Mucosa of descending colon (tissue), 3 donors: ENCODE results near the gene SPANXN5. TPM values are rescaled to one million over a fixed set of nuclear protein-coding genes. Genes with fewer than 3 reads are reported as not detected.
"Not testable (repeated sequence)": the region's sequence is repeated elsewhere in the genome, so short reads cannot be mapped to it uniquely, and the experiment has no call there.

Experiments used
- ATAC-seq: fragments of 200-7000 bp; cut with Tn5 transposase; one replicate; pipeline ENCODE4 v1.9.1; 2020; ENCODE audit warnings: mild to moderate bottlenecking, moderate library complexity
- DNase-seq, 3 donors: peaks; one replicate each; pipeline ENCODE4 v3.0.0-alpha.2; 2020
- H3K36me3 ChIP-seq: fragments of 200-600 bp; one replicate; pipeline ENCODE4 v1.8.0; 2021; ENCODE audit warnings: low read depth, mild to moderate bottlenecking
- H3K4me1 ChIP-seq: fragments of 200-600 bp; one replicate; pipeline ENCODE4 v1.8.0; 2021; ENCODE audit warnings: low read depth, mild to moderate bottlenecking
- H3K4me3 ChIP-seq: fragments of 200-600 bp; one replicate; pipeline ENCODE4 v1.8.0; 2021; ENCODE audit warnings: mild to moderate bottlenecking
- H3K9me3 ChIP-seq: fragments of 200-600 bp; one replicate; pipeline ENCODE4 v1.8.0; 2021; ENCODE audit warnings: mild to moderate bottlenecking
- intact Hi-C, 2 donors: fragments of 100-400 bp; cut with DNase I in 1 of 2; cut with micrococcal nuclease in 1 of 2; formaldehyde crosslinking; loops; one replicate each; pipeline versions ENCODE4 v1.11.0 to v1.11.1; 2022; cut with DNase I, micrococcal nuclease
- long read RNA-seq, 2 donors: library from polyadenylated mRNA; unstranded; transcript quantifications; one replicate each; pipeline ENCODE4 v2.0.0, GENCODE V29; 2019 to 2021
- total RNA-seq, 3 donors: library from RNA; stranded (reverse); fragmentation: NEBNext Ultra II Directional in 2 of 3; extraction: Animal tissue kit (Norgen Biotek cat#: 25700) in 2 of 3; gene quantifications; one replicate each; pipeline versions ENCODE4 v1.2.1 to v1.2.4, GENCODE V29; 2021 to 2023
- TF ChIP-seq, protein P1 (sequence below): fragments of 200-600 bp; IDR thresholded peaks from one replicate; pipeline ENCODE4 v1.8.0; 2022; ENCODE audit warnings: antibody characterized with exemption, mild to moderate bottlenecking
- donor health status: DM: no; HTN: no; CAD: no; lungs with moderate emphysema.
- donor health status: DM: no; HTN: no; CAD: no.
- donor health status: DM: no; HTN: yes; CAD: no.

The SPANXN5 gene, protein sequence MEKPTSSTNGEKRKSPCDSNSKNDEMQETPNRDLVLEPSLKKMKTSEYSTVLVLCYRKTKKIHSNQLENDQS
- total RNA-seq, result not detected
- long read RNA-seq, donor 1, result 0 reads
- long read RNA-seq, donor 2, result 0 reads

DNA sequence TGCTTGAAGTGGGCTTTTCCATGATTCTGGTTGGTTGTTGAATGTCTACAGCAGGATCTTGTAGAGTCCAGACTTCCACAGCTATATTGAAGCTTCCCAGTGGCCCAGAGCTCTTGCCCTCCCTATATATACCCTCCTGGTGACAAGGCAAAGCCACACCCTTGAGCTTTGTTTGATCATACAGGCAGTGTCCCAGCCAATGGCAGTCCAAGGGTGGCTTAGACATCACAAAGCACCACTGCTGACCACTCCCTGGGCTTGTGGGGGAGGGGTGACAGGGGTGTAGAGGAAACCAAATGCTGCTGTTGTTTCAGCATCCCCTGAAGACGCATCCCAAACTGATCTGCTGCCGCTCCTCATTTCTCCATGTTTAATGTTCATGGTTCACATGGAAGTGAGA lies at the start of gene SPANXN5:
TSS of gene SPANXN5 (minus strand) at position 101 of the 400 bp plus-strand sequence. CDS start at position 22, 79 bp downstream.
- H3K4me3 ChIP-seq, H3K4me1 ChIP-seq, H3K9me3 ChIP-seq, ATAC-seq, intact Hi-C loops, H3K36me3 ChIP-seq, DNase-seq: not testable (repeated sequence)

DNA sequence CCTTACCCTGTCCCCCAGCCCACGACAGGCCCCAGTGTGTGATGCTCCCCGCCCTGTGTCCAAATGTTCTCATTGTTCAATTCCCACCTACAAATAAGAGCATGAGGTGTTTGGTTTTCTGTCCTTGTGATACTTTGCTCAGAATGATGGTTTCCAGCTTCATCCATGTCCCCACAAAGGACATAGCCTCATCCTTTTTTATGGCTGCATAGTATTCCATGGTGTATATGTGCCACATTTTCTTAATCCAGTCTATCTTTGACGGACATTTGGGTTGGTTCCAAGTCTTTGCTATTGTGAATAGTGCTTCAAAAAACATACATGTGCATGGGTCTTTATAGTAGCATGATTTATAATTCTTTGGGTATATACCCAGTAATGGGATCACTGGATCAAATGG lies 46.4 kb upstream of the SPANXN5 start:
- H3K4me1 ChIP-seq, H3K36me3 ChIP-seq, H3K9me3 ChIP-seq, DNase-seq, H3K4me3 ChIP-seq, intact Hi-C loops, ATAC-seq: not testable (repeated sequence)

DNA sequence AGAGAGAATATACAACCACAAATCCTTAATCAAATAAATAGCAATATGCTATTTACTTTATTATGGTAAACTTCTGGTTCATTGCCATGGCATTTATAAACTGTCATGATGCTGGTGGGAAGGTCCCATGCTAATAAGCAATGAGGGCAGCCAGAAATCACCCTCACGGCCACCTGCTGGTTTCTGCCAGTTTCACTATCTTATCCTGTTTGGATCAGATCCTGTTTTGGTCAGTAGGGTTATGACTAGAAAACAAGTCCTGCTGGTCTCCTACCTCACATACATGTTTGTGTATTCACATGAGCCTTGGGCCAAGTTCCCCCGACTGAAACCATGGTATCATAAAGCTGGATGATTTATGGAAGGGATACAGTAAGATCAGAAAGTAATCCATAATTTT lies 41.9 kb upstream of the SPANXN5 start:
- Histone ChIP-seq H3K9me3 (no peaks in the 10 kb centered on the region), H3K4me1 (no peaks in the 10 kb centered on the region), H3K36me3 (no peaks in the 10 kb centered on the region), H3K4me3 (no peak overlapping the region)
- DNase-seq (no peak), ATAC-seq (no peak)
- intact Hi-C loops, result no loop called here
- TF ChIP-seq, protein P1, sequence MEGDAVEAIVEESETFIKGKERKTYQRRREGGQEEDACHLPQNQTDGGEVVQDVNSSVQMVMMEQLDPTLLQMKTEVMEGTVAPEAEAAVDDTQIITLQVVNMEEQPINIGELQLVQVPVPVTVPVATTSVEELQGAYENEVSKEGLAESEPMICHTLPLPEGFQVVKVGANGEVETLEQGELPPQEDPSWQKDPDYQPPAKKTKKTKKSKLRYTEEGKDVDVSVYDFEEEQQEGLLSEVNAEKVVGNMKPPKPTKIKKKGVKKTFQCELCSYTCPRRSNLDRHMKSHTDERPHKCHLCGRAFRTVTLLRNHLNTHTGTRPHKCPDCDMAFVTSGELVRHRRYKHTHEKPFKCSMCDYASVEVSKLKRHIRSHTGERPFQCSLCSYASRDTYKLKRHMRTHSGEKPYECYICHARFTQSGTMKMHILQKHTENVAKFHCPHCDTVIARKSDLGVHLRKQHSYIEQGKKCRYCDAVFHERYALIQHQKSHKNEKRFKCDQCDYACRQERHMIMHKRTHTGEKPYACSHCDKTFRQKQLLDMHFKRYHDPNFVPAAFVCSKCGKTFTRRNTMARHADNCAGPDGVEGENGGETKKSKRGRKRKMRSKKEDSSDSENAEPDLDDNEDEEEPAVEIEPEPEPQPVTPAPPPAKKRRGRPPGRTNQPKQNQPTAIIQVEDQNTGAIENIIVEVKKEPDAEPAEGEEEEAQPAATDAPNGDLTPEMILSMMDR, result no peak

DNA sequence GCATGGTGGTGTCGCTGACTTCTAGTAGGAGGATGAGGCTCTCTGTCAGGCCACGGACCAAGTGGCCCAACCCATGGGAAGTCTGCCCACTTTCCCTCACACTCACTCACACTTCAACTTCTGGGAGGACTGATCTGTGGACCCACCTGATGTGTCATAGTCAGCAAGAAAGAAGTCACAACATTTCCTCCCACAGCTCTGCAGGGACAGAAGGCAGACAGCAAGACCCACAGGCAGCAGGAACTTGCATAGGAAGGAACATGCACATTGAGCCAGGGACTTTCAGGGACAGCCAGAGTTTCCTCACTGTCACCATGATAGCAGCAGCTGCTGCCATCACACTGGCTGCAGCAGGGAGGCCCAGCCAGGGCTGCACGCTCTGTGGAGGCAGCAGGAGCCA lies 33.3 kb upstream of the SPANXN5 start:
- Histone ChIP-seq H3K4me1 (no peaks in the 10 kb centered on the region), H3K9me3 (no peaks in the 10 kb centered on the region), H3K4me3 (no peak overlapping the region), H3K36me3 (no peaks in the 10 kb centered on the region)
- intact Hi-C loops, result no loop called here
- no peak for ATAC-seq
- DNase-seq, result no peak
- TF ChIP-seq, protein P1, result no peak

DNA sequence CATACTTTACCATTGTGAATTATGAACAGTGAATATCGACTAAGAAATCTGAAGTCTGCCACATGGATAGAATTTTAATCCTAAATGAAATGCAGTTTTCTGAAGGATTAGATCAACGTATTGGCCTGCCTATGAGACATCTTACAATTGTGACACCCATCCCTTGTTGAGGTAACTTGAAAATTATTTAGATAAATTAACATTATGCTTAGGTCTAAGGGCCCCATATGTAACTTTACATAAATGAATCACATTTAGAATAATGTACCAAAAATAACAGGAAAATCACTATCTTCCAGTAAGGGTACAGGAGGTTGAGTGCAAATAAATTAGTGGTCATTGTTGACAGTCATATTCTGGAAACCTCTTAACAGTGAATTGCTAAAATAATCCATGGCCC lies 27.4 kb upstream of the SPANXN5 start:
- Histone ChIP-seq H3K9me3 (no peaks in the 10 kb centered on the region), H3K4me1 (no peaks in the 10 kb centered on the region), H3K36me3 (no peaks in the 10 kb centered on the region), H3K4me3 (no peak overlapping the region)
- ATAC-seq (no peak), DNase-seq (no peak)
- TF ChIP-seq, protein P1, result no peak
- intact Hi-C loops, result no loop called here

DNA sequence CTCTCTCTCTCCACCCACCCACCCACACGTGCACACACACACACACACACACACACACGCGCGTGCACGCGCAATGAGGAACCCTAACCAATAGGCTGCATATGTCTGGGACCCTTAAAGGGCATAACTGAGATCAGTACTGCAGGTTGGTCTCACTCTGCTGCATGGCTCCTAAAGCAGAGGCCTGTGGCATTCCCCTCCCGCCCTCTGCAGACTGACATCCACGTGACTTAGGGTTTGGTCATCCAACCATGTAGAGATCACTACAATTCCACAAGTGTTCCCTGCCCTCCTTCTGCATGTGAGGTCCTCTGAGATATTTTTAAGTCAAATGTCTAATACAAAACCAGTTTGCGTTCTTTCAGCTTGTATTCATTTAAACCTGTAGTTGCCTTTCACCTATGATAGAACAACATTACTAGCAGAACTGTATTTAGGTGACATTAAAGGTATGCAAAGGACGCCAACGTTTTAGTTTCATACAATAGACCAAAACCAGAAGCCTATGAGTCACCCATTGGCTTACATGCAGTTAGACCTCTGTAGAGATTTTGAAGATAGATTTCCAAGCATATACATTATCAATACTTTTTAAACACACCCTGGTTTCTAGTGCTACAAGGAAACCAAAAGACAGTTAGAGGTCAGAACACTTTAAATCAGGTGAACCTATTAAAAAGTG lies 24.0 kb upstream of the SPANXN5 start:
- DNase-seq (no peak), ATAC-seq (no peak)
- H3K36me3 ChIP-seq, result no peaks in the 10 kb centered on the region
- no peaks in the 10 kb centered on the region for H3K4me1 ChIP-seq
- H3K9me3 ChIP-seq, result no peaks in the 10 kb centered on the region
- H3K4me3 ChIP-seq, result no peak overlapping the region
- TF ChIP-seq, protein P1, result no peak
- intact Hi-C loops, result no loop called here
